ENCODE measurements around the gene LPAR1. TPM values are rescaled to one million over a fixed set of nuclear protein-coding genes. Genes with fewer than 3 reads are reported as not detected.

LPAR1 gene
- total RNA-seq, 1 donor from 2014 or later, result 5.6 TPM

- Mint-ChIP-seq H3K27ac (ENCODE audit: unreplicated experiment) (no peak overlapping the region), H3K9me3 (ENCODE audit: unreplicated experiment) (no peaks in the 10 kb centered on the region), H3K4me1 (ENCODE audit: unreplicated experiment) (peaks cover 17% of the 10 kb centered on the region), H3K4me3 (ENCODE audit: unreplicated experiment) (no peak overlapping the region), H3K36me3 (ENCODE audit: low read depth, unreplicated experiment) (no peaks in the 10 kb centered on the region), H3K27me3 (ENCODE audit: unreplicated experiment) (peaks cover 1% of the 10 kb centered on the region)
- no peak for TF ChIP-seq CTCF (IDR thresholded peaks at IDR 0.05; ENCODE audit: unreplicated experiment)
- no peak for DNase-seq (ENCODE audit: low spot score)
These were observed 38.9 kb downstream of the LPAR1 start for GRCh38 chr9:110999379-110999778.

GRCh38 chr9:110997847-110998246 is 40.4 kb downstream of the LPAR1 start:
- no peak overlapping the region for H3K27ac Mint-ChIP-seq (ENCODE audit: unreplicated experiment)
- DNase-seq (ENCODE audit: low spot score), result no peak
- H3K9me3 Mint-ChIP-seq (ENCODE audit: unreplicated experiment), result no peaks in the 10 kb centered on the region
- no peaks in the 10 kb centered on the region for H3K36me3 Mint-ChIP-seq (ENCODE audit: low read depth, unreplicated experiment)
- H3K4me1 Mint-ChIP-seq (ENCODE audit: unreplicated experiment), result peaks cover 21% of the 10 kb centered on the region
- no peak overlapping the region for H3K4me3 Mint-ChIP-seq (ENCODE audit: unreplicated experiment)
- TF ChIP-seq CTCF (IDR thresholded peaks at IDR 0.05; ENCODE audit: unreplicated experiment), result no peak
- H3K27me3 Mint-ChIP-seq (ENCODE audit: unreplicated experiment), result peaks cover 1% of the 10 kb centered on the region

GRCh38 chr9:110996436-110997220 is 41.6 kb downstream of the LPAR1 start:
- Mint-ChIP-seq H3K4me3 (ENCODE audit: unreplicated experiment) (no peak overlapping the region), H3K4me1 (ENCODE audit: unreplicated experiment) (peaks cover 21% of the 10 kb centered on the region), H3K27ac (ENCODE audit: unreplicated experiment) (no peak overlapping the region), H3K9me3 (ENCODE audit: unreplicated experiment) (no peaks in the 10 kb centered on the region), H3K36me3 (ENCODE audit: low read depth, unreplicated experiment) (no peaks in the 10 kb centered on the region), H3K27me3 (ENCODE audit: unreplicated experiment) (peaks cover 1% of the 10 kb centered on the region)
- TF ChIP-seq CTCF (IDR thresholded peaks at IDR 0.05; ENCODE audit: unreplicated experiment), result no peak
- DNase-seq (ENCODE audit: low spot score), result no peak

- Mint-ChIP-seq H3K27me3 (ENCODE audit: unreplicated experiment) (peaks cover 1% of the 10 kb centered on the region), H3K36me3 (ENCODE audit: low read depth, unreplicated experiment) (no peaks in the 10 kb centered on the region), H3K27ac (ENCODE audit: unreplicated experiment) (no peak overlapping the region), H3K9me3 (ENCODE audit: unreplicated experiment) (no peaks in the 10 kb centered on the region), H3K4me1 (ENCODE audit: unreplicated experiment) (peaks cover 12% of the 10 kb centered on the region), H3K4me3 (ENCODE audit: unreplicated experiment) (no peak overlapping the region)
- DNase-seq (ENCODE audit: low spot score), result no peak
- TF ChIP-seq CTCF (IDR thresholded peaks at IDR 0.05; ENCODE audit: unreplicated experiment), result no peak
These were observed 42.6 kb downstream of the LPAR1 start for GRCh38 chr9:110995420-110996340.
